GM12873 (cell line): ENCODE measurements around the gene HEY2.

Experiments used
- TF ChIP-seq, protein P1 (sequence below): IDR thresholded peaks from 2 replicates; pipeline ENCODE4 v1.5.1; 2012; ENCODE audit warnings: low read depth, mild to moderate bottlenecking, moderate library complexity, low read length, control low read depth; ENCODE audit not compliant: insufficient read depth; ENCODE audit errors: missing control alignments

Gene HEY2

DNA sequence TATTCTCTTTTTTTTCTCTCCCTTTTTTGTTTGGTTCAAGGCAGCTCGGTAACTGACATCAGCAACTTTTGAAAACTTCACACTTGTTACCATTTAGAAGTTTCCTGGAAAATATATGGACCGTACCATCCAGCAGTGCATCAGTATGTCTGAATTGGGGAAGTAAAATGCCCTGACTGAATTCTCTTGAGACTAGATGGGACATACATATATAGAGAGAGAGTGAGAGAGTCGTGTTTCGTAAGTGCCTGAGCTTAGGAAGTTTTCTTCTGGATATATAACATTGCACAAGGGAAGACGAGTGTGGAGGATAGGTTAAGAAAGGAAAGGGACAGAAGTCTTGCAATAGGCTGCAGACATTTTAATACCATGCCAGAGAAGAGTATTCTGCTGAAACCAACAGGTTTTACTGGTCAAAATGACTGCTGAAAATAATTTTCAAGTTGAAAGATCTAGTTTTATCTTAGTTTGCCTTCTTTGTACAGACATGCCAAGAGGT is 10.6 kb downstream of the HEY2 start:
- TF ChIP-seq, protein P1, sequence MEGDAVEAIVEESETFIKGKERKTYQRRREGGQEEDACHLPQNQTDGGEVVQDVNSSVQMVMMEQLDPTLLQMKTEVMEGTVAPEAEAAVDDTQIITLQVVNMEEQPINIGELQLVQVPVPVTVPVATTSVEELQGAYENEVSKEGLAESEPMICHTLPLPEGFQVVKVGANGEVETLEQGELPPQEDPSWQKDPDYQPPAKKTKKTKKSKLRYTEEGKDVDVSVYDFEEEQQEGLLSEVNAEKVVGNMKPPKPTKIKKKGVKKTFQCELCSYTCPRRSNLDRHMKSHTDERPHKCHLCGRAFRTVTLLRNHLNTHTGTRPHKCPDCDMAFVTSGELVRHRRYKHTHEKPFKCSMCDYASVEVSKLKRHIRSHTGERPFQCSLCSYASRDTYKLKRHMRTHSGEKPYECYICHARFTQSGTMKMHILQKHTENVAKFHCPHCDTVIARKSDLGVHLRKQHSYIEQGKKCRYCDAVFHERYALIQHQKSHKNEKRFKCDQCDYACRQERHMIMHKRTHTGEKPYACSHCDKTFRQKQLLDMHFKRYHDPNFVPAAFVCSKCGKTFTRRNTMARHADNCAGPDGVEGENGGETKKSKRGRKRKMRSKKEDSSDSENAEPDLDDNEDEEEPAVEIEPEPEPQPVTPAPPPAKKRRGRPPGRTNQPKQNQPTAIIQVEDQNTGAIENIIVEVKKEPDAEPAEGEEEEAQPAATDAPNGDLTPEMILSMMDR: no peak

DNA sequence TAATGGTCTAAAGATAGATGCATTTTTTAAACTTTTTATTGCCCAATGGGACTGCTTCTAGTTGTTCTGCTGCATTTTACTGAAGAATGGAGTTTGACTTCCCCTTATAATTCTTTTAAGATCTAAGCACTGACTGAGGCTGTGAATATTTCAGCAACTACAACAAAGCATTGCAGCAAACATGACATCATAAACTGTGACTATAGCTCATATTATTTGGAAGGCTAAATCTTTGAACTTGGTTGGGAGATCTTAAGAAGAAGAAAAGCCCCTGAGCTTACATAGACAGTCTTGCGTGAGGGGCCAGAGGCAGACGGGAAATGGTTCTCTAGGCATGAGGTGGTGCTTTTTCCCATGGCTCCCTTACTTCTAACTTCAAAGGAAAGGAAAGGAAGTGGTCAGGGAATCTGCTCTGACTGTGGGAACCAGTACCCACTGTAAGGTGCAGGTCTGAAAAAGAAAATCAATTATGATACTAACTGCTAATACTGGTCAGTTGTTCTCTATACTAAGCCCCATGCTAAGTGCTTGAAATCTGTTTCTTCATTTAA is 14.8 kb downstream of the HEY2 start:
- TF ChIP-seq, protein P1: no peak

DNA sequence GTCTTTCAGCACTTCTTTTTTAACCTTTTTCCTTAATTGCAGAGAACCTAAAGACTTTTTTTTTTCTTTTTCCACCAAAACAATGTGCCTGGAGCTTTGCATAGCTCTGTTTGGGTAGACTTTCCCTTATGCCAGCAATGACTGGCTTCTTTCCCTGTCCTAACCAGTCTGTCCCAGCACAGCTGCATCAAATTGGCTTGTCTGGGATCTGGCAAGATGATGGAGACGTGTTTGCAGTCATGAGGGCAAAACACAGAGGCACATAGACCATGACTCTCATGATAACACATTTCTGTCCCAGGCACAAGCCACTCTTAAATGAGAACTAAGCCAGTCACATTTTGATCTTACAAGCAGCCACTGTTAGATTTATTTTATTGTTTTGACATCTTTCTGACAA is 16.5 kb downstream of the HEY2 start:
- TF ChIP-seq, protein P1: no peak

DNA sequence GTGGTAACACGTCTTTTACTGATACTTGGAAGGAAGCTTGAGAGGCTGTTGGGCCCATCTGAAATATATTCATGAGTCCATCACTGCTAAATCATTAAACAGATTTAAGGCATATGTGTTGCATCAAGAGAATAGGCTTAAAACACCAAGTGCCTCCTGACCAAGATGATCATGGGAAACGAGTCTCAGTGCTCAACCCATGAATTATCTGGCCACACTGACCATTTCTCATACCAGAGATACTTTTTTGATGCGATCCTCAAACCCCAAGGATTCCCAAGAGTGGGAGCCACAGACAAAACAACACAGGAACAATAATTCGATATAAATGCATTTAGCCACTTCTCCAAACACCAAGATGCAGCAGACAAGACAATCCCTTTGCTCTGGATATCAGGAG is 17.2 kb downstream of the HEY2 start:
- TF ChIP-seq, protein P1: no peak

DNA sequence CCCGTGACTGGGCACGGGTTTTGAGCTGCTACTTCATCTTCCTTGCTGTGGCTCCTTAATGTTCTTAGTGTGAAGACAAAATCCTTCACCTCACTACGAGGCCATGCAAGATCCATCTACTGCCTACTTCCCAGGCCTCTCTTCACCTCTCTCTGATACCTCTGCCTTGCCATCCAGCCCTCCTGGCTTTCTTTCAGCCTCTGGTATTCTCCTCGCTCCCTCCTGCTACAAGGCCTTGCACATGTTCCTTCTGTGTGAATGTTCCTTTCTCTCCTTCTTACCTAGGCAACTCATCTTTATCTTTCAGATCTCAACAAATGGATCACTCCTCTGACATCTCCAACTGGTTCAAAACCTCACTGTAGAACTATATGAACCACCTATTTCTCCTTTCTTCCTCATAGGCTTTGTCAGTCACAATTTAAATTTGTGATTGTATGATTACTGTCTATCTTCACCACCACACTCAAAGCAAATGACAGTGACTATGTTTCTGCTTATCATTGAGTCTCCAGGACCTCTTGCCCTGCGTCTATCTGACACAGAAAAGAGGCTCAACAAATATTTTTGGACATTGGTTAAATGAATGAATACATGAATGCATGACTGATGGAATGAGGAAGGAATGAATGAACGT is 19.8 kb downstream of the HEY2 start:
- TF ChIP-seq, protein P1: no peak

DNA sequence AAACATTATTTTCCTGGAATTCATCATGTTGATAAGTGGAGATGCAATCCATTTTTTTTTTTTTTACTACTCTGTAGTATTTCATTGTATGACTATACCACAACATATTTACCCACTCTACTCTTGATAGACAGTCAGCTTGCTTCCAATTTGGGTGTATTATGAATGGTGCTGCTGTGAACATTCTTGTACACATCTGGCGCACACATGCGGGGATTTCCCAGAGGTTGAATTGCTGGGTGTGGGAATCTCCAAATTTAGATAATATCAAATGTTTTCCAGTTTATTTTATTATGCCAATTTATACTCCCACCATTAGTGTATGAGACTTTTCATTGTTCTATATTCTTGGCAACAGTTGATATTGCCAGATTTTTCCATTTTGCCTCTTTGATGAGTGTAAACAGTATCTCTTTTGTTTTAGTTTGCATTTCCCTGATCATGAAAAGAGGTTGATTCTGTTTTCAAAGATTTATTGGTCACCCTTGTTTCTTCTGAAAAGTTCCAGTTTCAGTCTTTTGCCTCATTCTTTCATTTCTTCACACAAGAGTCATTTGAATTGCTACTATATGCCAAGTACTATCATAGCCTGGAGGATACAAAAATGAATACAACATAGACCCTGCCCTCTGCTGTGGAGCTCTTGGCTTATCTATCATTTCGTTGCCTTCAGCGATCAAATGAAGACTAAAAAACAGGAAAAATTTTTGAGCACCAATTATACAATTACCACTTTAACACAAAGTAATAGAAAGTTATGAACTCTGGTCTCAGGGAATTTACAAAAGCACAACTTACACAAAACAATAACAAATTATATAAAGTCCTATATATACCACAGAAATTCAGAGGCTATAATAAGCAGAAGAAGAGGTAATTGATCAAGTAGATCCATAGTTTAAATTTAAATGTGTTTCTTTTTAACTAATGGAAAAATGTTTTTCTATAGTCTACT is 24.2 kb downstream of the HEY2 start:
- TF ChIP-seq, protein P1: no peak
